Left lobe of liver (tissue), 2 donors: ENCODE measurements around the gene ABCF3. TPM values are rescaled to one million over a fixed set of nuclear protein-coding genes. Genes with fewer than 3 reads are reported as not detected.

ENCODE experiments used
- ATAC-seq: fragments of 200-7000 bp; cut with Tn5 transposase; one replicate; pipeline ENCODE4 v1.9.1; 2020; ENCODE audit warnings: mild to moderate bottlenecking, moderate library complexity
- DNase-seq: peaks from one replicate; pipeline ENCODE4 v3.0.0-alpha.2; 2020; ENCODE audit warnings: low spot score
- total RNA-seq: library from RNA; stranded (reverse); gene quantifications from one replicate; pipeline ENCODE4 v1.2.1, GENCODE V29; 2021
- donor health status: DM: no; HTN: no; CAD: no; lungs with moderate emphysema.
- donor health status: DM: no; HTN: yes; CAD: no.

ABCF3 gene
- total RNA-seq, 1 donor from 2014 or later = 53.8 TPM

GRCh38 chr3:184166671-184167070, 19.3 kb upstream of the ABCF3 start:
- ATAC-seq (no peak), DNase-seq (no peak)

- no peak for ATAC-seq
- DNase-seq = no peak
These were observed 18.2 kb upstream of the ABCF3 start for GRCh38 chr3:184167786-184168185.

- ATAC-seq = no peak
These were observed 17.5 kb upstream of the ABCF3 start for GRCh38 chr3:184168363-184169120.

GRCh38 chr3:184169896-184170875, 15.8 kb upstream of the ABCF3 start:
- DNase-seq = no peak
- no peak for ATAC-seq

More at GRCh38 chr3:184168363-184169120, 17.5 kb upstream of the ABCF3 start:
- no peak for DNase-seq

GRCh38 chr3:184171562-184171961, 14.4 kb upstream of the ABCF3 start:
- DNase-seq (no peak), ATAC-seq (no peak)

GRCh38 chr3:184172681-184173373, 13.2 kb upstream of the ABCF3 start:
- no peak for DNase-seq
- no peak for ATAC-seq

- no peak for ATAC-seq
- DNase-seq = no peak
These were observed 12.7 kb upstream of the ABCF3 start for GRCh38 chr3:184173374-184173722.

GRCh38 chr3:184174284-184174645, 11.7 kb upstream of the ABCF3 start:
- no peak for DNase-seq

GRCh38 chr3:184174646-184175492, 11.1 kb upstream of the ABCF3 start, which contains the start of gene AP2M1:
TSS of gene AP2M1 (plus strand) at chr3:184174855. CDS start at chr3:184176994, 2,139 bp downstream.
- DNase-seq = peak; percentile 99
- peak; percentile 94 for ATAC-seq

More at GRCh38 chr3:184174284-184174645, 11.7 kb upstream of the ABCF3 start:
- no peak for ATAC-seq

- DNase-seq = no peak
- ATAC-seq = no peak
These were observed 10.5 kb upstream of the ABCF3 start for GRCh38 chr3:184175506-184175905.

- DNase-seq (no peak), ATAC-seq (no peak)
These were observed 10.0 kb upstream of the ABCF3 start for GRCh38 chr3:184175981-184176376.

GRCh38 chr3:184176377-184177330, 9.3 kb upstream of the ABCF3 start:
- peak; percentile 15 for ATAC-seq
- DNase-seq = no peak

- DNase-seq = no peak
- no peak for ATAC-seq
These were observed 8.7 kb upstream of the ABCF3 start for GRCh38 chr3:184177331-184177731.

GRCh38 chr3:184177767-184178306, 8.2 kb upstream of the ABCF3 start:
- no peak for ATAC-seq
- DNase-seq = no peak

GRCh38 chr3:184178521-184179138, 7.4 kb upstream of the ABCF3 start:
- DNase-seq (no peak), ATAC-seq (no peak)

GRCh38 chr3:184180165-184180564, 5.8 kb upstream of the ABCF3 start:
- ATAC-seq = no peak
- DNase-seq = no peak

GRCh38 chr3:184181596-184181995, 4.4 kb upstream of the ABCF3 start:
- ATAC-seq (no peak), DNase-seq (no peak)

GRCh38 chr3:184183679-184184078, 2.3 kb upstream of the ABCF3 start:
- no peak for DNase-seq
- no peak for ATAC-seq
